GM21381 (cell line): ENCODE results near the gene FAM221A.
"Not testable (repeated sequence)": the region's sequence is repeated elsewhere in the genome, so short reads cannot be mapped to it uniquely, and the experiment has no call there.

Experiments used
- ATAC-seq: cut with Tn5 transposase; IDR thresholded peaks from one replicate; pipeline ENCODE4 v1.9.1; 2021; ENCODE audit warnings: mild to moderate bottlenecking, moderate library complexity; ENCODE audit not compliant: unreplicated experiment

Gene FAM221A, protein sequence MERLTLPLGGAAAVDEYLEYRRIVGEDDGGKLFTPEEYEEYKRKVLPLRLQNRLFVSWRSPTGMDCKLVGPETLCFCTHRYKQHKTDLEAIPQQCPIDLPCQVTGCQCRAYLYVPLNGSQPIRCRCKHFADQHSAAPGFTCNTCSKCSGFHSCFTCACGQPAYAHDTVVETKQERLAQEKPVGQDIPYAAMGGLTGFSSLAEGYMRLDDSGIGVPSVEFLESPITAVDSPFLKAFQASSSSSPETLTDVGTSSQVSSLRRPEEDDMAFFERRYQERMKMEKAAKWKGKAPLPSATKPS

DNA sequence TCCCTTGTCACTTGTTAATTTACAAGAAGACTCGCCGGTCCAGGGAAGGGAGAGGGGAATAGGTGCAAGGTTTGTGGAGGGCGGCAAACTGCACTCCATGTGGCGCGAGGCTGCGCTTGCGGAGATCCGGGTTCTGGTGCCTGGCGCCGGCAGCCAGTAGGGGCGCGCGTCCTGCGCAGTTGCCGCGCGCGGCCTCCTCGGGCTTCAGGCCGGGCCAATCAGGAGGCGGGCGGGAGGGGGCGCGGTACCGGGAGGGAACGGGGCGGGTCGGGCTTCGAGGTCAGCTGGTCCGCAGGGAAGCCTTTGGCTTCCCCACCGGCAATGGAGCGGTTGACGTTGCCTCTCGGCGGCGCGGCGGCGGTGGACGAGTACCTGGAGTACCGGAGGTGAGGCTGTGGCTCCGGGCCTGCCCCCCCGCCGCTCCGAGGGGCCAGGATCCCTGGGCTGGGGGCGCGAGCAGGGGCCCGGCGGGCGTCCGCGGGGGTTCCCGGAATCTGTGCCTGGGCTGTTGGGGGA lies at the start of gene FAM221A:
Gene FAM221A, plus strand, starts transcription at position 302 of the 516 bp plus-strand sequence. Its CDS starts 20 bp downstream, at position 322.
- ATAC-seq: peak; percentile 98

DNA sequence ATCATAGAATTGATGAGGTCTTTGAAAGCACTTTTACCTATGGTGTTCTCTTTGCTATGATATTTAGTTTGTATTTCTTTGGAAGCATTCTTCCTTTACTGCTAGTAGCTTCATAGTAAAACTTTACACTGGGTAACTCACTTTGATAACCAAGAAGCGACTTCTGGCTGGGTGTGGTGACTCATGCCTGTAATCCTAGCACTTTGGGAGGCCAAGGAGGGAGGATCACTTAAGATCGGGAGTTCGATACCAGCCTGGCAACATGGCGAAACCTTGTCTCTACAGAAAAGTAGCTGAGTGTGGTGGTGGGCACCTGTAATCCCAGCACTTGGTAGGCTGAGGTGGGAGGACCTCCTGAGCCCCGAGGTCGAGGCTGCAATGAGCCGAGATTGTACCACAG lies 46.6 kb upstream of the FAM221A start:
- ATAC-seq: no peak

DNA sequence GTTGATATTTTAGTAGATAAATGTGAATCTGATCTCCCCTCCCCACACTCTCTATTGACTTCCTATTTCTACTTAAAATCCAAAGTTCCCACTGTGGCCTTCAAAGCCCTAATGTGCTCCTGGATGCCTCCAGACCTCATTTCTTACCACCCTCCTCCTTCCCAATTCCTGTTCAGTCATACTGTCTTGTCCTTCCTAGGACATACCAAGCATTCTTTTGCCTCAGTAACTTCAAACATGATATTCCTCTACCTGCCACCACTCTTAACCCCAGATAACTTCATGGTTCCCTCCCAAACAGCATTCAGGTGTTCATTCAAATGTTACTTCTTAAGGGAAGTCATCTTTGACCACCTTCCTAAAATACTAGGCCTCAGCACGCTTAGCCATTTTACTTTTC lies 34.2 kb upstream of the FAM221A start:
- ATAC-seq: no peak

DNA sequence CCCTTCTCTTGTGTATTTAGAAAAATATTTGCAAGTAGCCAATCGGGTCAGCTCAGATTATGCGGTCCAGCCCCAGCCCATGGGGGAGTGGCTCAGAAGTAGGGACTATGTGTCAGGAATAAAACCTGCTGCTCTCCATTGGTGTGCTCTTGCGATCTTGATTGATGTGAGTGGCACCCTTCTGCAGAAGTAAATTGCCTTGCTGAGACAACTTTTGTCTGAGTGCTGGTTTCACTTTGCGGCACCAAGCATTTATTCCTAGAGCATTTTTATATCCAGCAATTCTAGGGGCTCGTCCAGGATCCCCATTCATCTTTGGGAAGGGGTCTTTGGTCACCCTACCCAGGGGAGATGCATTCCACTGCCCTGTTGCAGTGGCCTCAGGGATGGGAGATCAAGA lies 26.1 kb upstream of the FAM221A start:
- ATAC-seq: no peak

DNA sequence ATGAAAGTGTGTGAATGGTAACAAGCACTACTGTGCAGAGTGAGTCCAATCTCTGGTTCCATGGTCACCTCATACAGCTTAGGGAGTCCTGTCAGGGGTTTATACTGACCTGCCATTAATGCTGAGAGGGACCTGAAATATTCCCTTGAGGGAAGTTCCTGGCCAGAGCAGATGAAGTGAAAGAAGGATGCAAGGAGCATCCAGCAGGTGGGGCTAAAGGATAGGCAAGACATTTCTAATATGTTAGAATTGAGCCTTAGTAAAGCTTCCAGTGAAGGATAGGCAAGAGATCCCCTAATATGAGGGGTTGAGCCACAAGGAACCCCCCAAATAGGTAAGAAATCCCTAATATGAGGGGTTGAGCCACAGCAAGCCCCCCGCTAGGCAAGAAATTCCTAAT lies 25.5 kb upstream of the FAM221A start:
- no peak for ATAC-seq

DNA sequence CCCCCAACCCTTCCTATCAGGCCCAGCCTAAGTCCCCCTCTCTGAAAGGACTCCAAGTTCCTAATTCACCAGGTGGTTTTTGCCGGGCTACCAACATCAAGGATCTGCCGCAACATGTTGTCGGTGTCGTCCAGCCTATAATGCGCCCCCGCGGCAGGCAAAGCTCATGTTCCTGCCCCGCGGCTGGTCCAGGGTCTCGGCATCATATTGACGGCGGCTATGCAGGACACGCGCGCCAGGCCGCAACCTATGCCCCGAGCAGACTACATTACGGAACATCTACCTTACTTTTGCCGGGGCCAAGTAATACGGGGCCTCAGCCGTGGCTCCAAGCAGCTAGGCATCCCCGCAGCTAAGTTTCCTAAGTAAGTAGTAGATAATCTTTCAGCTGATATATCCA lies 24.6 kb upstream of the FAM221A start:
- ATAC-seq: no peak

DNA sequence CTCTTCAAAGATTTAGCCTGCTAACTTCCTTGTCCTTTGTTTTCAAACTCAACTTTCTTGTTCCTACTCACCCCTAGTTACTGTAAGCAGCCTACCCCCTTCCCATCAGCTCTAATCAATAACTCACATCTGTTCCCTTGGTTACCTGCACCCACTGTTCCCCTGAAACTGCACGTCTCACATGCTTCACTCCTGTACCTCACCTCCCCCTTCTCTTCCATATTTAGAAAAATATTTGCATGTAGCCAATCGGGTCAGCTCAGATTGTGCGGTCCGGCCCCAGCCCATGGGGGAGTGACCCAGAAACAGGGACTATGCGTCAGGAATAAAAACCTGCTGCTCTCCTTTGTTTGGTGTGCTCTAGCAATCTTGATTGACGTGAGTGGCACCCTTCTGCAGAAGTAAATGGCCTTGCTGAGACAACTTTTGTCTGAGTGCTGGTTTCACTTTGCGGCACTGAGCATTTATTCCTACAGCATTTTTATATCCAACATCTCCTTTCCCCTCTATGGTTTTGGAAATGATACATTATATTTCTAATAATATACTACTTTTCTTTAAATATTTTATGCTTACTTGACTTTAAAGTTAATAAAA lies 21.1 kb upstream of the FAM221A start:
- ATAC-seq: no peak

DNA sequence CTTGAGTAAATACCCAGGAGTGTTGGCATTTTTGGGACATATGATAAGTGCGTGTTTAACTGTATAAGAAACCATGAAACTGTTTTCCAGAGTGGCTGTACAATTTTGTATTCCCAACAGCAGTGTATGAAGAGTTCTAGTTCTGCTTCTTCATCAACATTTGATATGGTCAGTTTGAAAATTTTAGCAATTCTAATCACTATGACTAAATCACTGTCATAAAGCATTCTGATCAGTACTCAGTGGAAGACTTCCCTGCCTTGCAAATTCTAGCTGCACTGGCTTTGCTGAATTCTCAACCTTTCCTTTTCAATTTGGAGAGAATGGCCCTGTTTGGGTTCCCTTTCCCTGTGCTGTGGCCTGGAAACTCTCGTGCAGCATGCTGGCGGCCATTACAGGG lies 18.6 kb upstream of the FAM221A start:
- no peak for ATAC-seq

DNA sequence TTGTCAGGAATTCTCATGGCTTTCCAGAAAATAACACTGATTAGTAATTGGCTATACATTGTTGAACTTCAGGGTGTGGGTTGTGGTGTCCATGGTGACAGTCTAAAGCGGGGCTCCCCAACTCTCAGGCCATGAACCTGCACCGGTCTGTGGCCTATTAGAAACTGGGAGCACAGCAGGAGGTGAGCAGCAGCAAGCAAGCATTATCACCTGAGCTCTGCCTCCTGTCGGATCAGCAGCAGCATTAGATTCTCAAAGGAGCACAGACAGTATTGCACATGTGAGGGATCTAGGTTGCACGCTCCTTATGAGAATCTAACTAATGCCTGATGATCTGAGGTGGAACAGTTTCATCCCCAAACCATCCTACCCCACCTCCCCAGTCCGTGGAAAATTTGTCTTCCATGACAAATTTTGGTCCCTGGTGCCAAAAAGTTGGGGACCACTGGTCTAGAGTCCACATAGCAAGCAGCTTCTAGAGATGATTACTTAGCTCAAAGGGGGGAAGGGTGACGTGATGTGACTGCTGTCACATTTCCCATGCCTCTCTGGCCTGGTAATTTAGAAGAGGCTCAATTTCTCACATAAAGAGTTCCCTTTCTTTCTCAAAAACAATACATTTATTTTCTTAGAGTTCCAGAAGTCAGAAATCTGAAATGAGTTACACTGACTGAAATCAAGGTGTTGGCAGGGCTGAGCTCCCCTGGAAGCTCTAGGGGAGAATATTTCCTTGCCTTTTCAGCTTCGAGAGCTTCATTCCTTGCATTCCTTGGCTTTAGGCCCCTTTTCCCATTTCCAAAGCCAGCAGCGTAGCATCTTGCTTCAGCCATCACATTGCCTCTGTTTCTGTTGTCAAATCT lies 17.6 kb upstream of the FAM221A start:
- no peak for ATAC-seq

DNA sequence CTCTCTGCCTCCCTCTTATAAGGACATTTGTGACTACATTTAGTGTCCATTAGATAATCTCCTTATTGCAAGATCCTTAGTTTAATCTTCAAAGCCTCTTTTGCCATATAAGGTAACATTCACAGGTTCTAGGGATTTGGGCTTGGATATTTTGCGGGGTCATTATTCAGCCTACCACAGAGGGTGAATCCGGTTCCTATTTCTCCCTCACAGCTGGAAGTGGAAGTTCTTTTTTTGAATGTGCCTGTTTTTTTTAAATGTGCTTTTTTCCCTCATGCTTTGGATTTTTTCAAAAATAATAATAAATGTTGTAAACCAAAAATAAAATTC lies 17.1 kb upstream of the FAM221A start:
- no peak for ATAC-seq

DNA sequence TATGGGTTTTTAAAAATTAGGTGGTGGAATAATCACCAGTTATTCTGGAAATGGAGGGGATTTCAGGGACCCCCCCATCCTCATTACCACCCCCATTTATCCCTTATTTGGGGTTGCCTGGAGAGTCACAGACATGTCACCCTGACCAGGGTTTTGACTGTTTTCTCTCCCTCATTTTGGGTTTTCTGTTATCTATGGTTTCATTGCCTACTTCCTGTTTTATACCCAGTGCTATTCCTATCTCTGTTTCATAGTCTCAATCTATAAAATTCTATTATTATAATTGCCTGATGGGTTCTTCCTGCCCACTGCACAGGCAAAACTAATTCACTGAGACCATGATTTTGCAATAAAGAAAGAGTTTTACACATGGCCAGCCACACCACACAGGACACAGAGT lies 15.9 kb upstream of the FAM221A start:
- no peak for ATAC-seq

DNA sequence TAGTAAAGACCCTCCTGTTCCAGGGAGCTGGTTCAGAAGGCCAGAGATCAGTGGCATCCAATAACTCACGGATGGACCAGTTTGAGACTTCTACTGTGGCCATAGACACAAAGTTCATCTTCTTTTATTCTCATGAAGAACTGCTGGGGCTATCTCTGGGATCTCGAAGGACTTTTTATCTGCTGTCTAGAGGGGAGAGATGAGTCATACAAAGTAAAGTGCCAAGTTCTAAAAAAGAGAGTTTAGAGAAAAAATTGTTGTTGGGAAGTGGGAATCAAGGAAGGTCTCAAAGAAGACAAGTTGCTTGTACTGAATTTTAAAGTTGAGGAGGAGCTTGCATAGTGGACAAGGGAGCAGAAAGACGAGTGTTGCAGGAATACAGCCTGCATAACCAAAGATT lies 8.0 kb upstream of the FAM221A start:
- no peak for ATAC-seq

DNA sequence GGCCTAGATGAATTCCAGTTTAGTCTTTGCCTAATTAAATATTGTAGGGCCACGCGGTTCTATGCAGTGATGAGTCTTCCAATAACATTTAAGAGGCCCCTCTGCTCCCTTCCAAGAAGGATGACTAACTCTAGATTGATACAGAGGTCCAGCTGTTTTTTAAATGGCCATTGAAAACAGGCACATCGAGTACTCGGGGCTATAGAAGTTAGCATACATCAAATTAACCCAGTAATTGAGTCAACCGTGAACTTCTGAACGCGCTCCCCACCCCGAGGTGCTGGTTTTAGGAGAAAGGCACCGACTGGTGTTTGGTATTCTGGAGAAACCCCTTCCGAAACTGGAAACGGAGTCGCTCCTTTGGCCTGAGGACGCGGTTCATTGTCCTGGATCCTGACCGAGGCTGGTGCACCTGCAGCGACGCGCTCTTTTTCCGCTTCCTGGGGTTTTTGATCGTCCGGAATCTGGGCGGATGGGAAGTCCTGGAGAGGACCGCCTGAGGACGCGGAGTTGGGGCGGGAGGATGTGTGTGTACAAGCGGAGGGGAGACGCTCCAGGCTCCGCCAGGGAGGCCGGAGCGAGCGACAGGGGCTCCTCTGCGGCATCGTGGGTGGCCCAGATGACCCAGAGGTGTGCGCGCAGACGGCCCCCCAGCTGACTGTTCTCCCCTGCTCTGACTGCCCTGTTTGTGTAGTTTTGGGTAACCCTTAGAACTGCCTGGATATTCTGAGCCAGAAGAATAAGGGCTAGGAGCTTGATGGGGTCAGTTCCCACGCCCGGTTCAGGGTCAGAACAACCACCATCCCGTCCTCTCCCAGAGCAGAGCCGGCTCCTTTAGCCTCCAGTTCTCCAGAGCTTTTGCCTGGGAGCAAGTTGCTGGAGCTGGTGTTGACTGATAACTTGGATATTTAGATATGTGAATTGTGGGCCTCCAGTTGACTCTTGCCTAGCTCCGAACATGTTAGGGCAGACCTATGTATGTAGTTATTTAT lies 711 bp downstream of the FAM221A start:
- peak; percentile 29 for ATAC-seq

DNA sequence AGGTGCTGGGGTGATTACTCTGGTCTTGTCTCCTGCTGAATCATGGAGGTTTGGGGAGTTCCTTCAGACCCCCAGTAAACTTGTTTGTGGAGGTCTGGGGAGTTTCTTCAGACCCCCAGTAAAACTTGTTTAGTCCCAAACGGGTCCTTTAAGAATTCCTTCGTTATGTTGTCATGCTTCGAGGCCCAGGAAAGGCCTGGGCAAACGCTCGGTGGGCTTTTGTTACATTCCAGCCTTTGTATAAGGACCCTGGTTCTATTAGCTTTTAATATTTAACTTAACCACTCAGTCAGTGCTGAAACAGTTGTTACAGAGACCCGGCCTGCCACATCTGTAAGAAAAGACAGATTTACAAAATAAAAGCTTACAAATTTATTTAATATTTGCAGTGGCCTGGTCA lies 4.0 kb downstream of the FAM221A start:
- not testable (repeated sequence) for ATAC-seq

DNA sequence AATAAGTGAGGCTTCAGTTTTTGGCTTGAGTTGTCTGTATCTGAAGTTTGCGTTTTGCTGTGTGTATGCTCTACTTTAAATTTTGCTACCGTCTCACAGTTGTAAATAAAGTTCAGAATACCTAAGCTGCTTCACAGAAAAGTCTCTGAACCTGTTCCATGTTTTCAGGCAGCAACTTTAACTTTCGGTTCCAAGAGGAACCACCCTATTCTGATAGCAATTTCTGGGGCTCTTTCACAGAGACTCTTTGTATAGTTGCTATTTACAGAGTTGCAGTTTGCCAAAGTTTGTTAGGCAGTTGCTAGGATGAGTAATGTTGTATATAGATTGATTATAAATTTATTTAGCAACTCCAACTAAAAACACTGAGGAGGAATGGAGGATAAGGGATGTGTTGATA lies 5.7 kb downstream of the FAM221A start:
- no peak for ATAC-seq

DNA sequence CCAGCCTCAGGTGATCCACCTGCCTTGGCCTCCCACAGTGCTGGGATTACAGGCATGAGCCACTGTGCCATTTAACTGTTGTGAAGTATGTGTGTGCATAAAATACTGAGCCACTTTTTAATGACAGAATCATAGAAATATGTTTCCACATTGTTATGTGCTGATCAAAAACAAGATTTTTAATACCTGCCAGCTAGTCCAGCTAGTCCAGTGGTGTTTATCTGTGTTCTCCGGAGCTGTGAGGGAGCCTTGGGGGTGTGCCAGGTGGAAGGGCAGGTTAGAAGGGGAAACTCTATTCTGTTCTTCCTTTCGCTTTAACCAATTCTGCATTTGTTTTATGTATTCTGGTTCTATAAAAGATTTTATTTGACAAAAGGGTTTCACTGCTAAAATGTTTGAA lies 7.0 kb downstream of the FAM221A start:
- ATAC-seq: no peak

DNA sequence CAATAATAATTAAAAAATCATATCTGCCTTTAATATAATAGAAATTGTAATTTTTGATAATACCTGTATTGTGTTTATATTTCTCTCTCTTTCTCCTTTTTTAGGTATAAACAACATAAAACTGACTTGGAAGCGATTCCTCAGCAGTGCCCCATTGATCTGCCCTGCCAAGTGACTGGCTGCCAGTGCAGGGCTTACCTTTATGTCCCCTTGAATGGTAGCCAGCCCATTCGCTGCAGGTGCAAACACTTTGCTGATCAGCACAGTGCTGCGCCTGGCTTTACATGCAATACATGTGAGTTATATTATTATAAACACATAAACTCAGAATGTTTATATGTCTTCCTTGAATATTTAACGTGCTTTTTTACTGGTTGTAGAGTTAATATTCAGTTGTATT lies 9.2 kb downstream of the FAM221A start:
- ATAC-seq: no peak

DNA sequence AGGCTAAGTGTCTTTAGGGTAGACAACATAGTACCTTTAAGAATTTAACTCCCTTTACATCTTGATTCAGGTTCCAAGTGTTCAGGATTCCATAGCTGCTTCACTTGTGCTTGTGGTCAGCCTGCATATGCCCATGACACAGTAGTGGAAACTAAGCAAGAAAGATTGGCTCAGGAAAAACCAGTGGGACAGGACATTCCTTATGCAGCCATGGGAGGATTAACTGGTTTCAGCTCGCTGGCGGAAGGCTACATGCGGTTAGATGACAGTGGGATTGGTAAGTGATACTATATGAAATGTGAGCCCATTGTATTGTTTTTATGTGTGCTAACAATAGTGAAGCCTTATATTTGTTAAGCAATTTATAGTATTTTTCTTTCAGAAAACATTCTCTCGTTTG lies 11.3 kb downstream of the FAM221A start:
- no peak for ATAC-seq

DNA sequence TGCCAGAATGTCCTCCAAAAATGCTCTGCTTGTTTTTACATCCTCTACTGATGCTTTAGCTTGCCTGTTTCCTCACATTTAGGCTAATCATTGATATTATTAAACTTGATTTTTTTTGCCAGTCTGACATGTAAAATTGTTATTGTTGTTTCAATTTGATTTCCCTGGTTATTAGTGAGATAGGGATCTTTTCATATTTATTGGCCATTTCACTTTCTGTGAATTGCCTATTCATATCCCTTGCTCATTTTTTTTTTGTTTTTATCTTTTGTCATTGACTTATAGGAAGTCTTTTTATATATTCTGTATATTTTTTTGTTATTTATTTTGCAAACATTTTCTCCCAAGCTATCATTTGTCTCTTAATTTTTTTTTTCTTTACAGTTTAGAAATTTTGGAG lies 13.2 kb downstream of the FAM221A start:
- ATAC-seq: no peak

DNA sequence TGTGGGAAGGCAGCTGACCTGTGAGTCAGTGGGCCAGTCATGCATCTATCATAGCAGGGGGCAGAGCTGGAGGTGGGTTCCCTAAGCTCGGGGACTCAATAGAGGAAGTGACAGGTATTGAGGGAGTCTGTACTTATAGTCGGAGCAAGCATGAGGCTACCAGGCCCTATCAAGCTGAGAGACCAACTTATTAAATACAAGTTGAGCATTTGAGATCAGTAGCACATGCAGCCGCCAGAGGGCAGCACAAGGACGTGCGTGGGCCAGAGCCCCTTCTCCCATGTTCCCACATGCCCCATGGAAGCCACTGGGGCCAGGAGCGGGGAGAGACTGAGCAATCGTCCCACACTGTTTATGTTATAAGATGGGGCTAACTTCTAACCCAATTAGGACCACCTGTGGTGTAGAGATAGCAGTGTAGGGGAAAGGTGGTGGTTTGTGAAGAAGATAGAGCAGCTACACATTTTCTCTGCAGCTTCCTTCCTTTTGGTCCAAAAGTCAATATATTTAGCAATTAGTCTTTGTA lies 17.0 kb downstream of the FAM221A start:
- peak; percentile 79 for ATAC-seq
